HG03520 (cell line): Measurements from ENCODE around the gene C3orf22.

Experiments
- ATAC-seq: cut with Tn5 transposase; IDR thresholded peaks from one replicate; pipeline ENCODE4 v1.9.1; 2021; ENCODE audit warnings: mild to moderate bottlenecking, moderate library complexity; ENCODE audit not compliant: unreplicated experiment

The C3orf22 gene

GRCh38 chr3:126528800-126529541 is 29.8 kb downstream of the C3orf22 start:
- no peak for ATAC-seq

DNA sequence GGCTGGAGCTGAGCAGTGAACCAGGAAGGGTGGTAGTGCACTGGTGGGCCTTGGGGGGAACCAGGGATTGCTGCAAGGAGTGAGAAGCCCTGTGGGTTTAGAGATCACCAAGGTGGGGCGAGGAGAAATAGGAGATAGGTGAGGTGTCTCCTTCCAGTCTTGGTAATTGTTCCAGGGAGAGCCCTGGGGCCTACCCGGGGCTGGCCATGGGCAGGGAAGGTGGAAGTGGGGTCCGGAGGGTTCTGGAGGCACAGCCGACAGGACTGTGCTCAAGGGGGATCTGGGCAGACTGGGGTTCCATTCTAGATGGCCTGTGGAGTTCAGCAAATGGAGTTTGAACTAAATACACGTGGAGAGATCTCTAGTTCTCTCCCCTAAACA is 30.3 kb downstream of the C3orf22 start:
- ATAC-seq: no peak

GRCh38 chr3:126527455-126528211 is 31.1 kb downstream of the C3orf22 start:
- ATAC-seq: no peak

DNA sequence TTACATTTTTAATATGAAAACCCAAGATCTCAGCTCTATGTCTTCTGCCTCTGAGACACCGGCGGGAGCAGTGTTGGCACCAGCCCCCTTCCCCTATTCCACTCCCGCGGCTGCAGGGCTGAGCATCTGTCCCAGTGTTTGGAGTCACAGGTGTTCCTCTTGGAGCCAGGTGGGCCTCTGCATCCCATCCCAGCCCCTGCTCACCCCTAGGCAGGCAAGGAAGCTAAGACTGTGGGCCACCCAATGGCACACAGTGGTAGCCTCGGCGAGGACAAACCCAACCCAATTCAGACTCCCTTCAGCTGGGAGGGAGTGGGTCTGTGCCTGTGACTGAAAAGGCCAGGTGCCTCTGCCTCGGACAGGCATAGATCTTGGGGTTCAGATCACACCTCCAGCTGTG is 31.7 kb downstream of the C3orf22 start:
- ATAC-seq: no peak

DNA sequence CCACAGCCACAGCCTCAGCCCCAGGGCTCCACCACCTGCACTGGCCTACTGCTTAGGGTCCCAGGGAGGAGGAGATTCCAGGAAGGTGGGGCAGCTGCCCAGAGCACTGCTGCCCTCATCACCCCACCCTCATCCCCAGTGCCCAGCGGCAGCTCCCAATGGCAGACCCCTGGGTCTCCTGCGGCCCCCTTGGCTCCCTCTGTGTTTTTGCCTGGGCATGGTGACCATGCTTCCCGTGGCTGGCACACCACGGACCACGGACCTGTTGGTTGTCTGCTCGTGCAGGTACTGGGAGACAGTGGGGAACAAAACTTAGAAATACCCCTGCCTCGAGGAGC is 32.1 kb downstream of the C3orf22 start:
- ATAC-seq: no peak

DNA sequence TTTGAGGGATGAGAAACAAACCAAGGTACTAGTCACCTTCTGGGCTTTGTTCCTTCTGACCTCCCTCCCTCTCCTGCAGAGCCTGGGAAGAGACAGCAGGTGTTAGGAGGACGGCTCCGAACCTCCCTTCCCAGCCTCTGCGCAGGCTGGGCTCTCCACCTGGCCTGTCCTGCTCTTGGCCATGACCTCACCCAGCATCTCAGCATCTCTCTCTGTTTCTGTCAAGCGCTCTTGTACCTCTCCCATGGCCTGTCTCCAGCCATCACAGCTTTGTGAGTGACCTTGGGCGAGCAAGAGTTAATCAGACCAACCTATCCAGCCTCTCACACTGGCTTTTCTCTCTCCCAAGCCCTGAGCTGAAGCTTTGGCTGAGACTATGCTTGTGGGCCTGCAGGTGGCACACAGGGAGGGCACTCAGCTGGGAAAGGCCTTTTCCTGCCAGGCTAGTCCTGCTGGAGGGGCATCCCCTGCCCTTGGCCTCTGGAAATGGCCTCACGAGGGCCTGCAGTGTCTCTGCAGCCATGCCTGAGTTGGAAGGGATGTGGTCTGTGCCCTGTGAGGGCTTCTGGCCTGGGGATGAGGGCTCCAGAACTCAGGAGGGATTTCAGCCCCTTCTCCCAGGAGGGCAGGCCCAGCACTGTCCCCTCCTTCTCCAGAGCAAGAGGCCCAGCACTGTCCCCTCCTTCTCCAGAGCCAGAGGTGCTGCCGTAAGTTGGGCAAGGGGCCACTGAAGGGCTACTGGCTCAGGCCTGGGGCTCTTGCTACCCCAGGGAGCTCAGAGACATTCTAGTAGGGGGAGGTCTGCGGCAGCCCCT is 32.7 kb downstream of the C3orf22 start:
- ATAC-seq: no peak

GRCh38 chr3:126525091-126525852 is 33.5 kb downstream of the C3orf22 start:
- no peak for ATAC-seq

DNA sequence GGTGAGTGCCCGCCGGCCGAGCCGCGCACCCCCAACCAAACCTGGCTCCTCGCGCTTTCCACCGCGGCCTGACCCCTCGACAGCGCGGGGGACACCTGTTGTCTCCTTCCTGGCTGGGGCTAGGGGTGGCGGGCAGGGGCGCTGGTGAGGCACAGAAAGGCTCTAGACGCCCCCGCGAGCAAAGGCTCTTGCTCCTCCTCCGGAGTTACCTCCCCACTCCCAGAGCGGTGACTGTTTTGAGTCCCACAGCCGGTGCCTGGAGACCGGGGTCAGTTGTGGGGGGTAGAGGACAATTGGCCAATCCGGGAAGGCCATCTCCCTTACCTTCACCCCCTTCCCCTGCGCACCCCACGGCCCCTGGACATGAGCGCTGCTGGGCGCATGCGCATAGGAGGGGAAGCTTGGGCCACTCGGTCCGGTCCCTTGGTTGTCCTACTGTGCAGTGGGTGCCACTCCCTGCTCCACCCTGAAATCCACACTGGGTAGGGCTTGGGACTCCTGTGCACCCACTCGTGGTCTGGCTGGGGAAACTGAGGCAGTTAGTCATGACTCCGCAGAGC is 34.2 kb downstream of the C3orf22 start:
- ATAC-seq: no peak

DNA sequence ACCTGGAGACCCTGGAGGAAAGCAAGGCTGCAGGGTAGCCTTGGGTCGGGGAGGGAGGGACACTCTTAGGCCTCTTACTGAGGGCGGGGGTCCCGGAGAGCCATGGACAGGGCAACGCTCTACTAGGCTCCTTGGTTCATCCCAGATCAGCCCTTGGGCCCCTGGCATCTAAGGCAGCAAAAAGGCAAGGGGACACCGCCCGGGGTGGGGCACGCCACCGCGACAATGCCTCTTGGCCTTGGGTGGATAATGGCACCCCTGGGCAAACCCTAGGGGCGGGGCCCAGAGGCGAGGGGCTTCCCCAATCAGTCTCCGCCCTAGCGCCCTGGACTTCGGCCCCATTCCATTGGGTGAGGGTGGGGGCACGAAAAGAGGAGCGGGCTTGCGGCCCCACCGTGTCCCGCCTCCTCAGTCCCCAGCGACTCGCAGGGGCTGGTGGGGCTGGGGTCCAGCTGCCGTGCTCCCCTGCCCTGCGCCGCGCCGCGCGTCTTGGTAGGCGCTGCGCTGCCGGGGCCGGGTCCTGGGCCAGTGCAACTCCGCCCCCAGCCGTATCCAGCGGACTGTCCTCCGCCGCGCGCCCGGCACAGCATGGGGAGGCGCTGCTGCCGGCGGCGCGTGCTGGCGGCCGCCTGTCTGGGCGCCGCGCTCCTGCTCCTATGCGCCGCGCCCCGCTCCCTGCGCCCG is 34.8 kb downstream of the C3orf22 start, which contains the start of gene CHST13:
Gene CHST13, plus strand, starts transcription at position 411 of the 684 bp plus-strand sequence. Its CDS starts 178 bp downstream, at position 589.
- no peak for ATAC-seq

- no peak for ATAC-seq
These were observed 36.4 kb downstream of the C3orf22 start for GRCh38 chr3:126522363-126522788.

- ATAC-seq: no peak
These were observed 37.4 kb downstream of the C3orf22 start for GRCh38 chr3:126521122-126521891.

DNA sequence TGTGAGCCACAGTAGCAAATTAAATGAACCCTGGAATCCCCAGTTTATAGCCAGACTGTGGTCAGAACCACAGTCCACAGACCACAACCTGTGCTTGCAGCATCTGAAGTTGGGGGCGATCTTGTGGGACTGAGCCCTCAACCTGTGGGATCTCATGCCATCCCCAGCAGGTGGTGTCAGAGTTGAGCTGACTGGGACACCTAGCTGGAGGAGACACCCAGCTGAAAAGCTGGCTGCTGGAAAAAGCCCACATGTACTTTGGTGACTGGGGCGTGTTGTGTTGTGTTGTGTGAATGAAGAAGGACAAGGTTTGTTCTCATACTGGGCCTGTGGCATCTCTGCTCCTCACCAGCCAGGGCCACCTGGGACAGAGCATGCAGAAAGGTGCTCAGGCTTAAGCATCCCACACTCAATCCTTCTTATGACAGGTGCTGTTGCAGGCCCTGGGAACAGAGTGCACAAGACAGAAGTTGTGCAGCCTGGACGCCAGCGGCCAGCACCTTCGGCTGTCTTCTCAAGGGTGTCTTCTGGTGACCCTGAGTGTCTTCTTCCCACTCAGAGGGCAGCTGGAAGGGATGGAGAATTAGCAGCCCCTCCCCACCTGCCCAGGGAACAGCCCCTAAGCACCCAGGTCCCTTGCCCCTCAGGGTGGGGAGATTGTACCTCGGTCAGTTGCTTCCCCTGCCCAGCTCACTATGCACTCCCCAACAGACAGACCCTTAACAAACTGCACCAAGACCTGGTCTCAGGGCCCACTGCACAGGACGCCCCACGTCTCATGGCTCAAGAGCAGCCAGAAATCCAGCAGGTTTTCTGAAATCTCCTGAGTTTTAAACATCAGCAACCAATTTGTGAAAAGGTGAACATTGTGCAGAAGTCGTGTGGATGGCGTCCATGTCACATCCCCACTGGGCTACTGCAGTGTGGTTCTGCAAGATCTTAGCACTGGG is 39.0 kb downstream of the C3orf22 start:
- ATAC-seq: no peak

DNA sequence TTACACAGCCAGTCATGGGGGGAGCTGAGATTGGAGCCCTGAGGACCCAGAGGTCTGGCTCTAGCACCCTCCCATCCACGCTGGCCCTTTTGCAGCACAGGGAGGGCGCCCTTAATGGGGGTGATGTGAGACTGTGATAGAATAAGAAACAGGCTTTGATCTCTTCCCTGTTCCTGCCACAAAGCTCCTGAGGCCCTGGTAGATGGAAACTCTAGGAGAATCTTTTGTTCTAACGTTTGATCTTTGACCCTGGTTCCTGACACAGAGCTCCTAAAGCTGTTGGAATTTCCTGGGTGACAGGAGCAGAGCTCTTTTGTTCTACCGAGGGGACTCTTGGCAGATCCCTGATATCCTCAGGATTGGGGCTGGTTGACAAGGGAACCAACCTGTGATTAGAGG is 40.0 kb downstream of the C3orf22 start:
- ATAC-seq: no peak

DNA sequence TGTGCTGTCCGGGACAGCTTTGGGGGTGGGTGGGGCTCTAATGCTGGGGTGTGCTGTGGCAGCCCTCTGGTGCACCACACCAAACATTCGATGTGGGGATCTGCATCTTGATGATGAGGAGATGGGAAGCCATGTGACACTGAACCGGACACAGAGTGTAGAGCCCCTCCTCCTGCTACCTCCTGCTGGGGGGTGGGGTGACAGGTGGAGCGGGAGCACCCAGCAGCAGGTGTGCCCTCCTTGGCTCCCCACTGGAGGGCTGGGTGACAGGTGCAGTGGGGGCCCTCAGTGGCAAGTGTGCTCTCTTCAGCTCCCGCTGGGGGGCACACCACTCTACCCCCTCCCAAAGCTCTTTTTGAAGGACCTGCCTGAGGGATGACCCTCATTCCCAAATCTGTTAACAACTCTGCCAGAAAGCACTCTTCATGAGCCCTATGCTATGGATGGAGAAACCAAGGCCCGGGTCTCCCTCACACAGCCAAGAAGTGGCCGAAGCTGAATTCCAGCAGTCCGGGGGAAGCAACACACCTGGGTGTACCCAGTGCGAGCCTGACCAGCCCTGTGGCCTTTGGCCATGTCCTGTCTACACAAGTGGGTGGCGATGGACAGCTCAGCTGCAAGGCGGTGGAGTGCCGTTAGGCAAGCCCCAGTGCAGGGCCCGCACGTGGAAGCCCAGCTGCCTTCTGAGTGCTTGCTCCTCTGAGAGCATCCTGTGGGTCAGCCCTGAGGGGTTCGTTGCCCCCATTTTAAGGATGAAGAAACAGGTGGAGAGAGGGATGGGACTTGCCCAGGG is 40.5 kb downstream of the C3orf22 start:
- no peak for ATAC-seq

GRCh38 chr3:126517291-126517951 is 41.3 kb downstream of the C3orf22 start, which contains the start of gene UROC1:
UROC1 (minus strand) TSS chr3:126517773; CDS start chr3:126517719, 54 bp downstream.
- no peak for ATAC-seq

DNA sequence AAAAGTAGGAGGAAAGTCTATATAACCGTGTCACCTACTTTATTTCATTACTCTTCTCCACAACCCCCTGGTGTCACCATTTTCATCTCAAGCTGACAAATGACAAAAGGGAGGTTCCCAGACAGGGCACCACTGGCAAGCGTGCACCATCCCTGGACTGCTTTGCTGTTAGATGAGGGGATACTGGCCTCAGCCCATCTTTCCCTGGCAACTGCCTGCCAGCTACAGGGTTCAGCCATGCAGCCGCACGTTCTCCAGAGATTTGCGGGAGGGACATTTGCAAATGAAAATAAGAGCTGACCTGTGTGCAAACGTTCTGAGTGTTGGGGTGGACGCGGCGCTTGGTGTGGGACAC is 41.8 kb downstream of the C3orf22 start:
- ATAC-seq: no peak
